H1 (cell line): ENCODE measurements around the gene ANO6. TPM values are rescaled to one million over a fixed set of nuclear protein-coding genes. Genes with fewer than 3 reads are reported as not detected.

Experiments used
- CTCF ChIA-PET: fragments of 300-600 bp; sonication (Branson Sonifier 250); formaldehyde crosslinking; loops from one replicate; lab custom pipeline; 2021; ENCODE audit not compliant: partially characterized antibody; lab: Charles Lee
- POLR2A ChIA-PET: fragments of 300-600 bp; sonication (Branson Sonifier 250); formaldehyde crosslinking; loops from one replicate; lab custom pipeline; 2021; ENCODE audit warnings: inconsistent platforms; ENCODE audit not compliant: partially characterized antibody; lab: Charles Lee
- DNase-seq, 2 experiments: peaks; one replicate each; pipeline versions ENCODE4 v3.0.0 to v3.0.0-alpha.2; 2010 to 2022; ENCODE audit warnings: low spot score in 2 of 2, low read depth in 1 of 2, mixed read lengths in 1 of 2
- FAIRE-seq: peaks from 2 replicates; lab custom pipeline; 2011; peaks lifted over from hg19 to GRCh38; lab: Jason Lieb, UNC
- H2AFZ ChIP-seq: 2 replicates; pipeline ENCODE4 v1.8.1; 2012; ENCODE audit warnings: low read length, inconsistent platforms
- H2AK5ac ChIP-seq: 2 replicates; pipeline ENCODE4 v1.6.1; 2013; ENCODE audit warnings: low read depth, low read length
- H2BK120ac ChIP-seq: replicated peaks from 2 replicates; pipeline ENCODE3; 2013; ENCODE audit warnings: low read depth, low read length, inconsistent platforms
- H2BK12ac ChIP-seq: 2 replicates; pipeline ENCODE4 v1.6.1; 2013; ENCODE audit warnings: low read depth, low read length
- H2BK15ac ChIP-seq: 2 replicates; pipeline ENCODE4 v1.6.1; 2013; ENCODE audit warnings: low read length
- H2BK20ac ChIP-seq: 2 replicates; pipeline ENCODE4 v1.6.1; 2013; ENCODE audit warnings: low read length
- H2BK5ac ChIP-seq: 2 replicates; pipeline ENCODE4 v1.6.1; 2013; ENCODE audit warnings: low read depth, low read length
- H3K14ac ChIP-seq: 2 replicates; pipeline ENCODE4 v1.6.1; 2013; ENCODE audit warnings: inconsistent platforms; ENCODE audit not compliant: insufficient read length
- H3K18ac ChIP-seq: 2 replicates; pipeline ENCODE4 v1.6.1; 2013; ENCODE audit warnings: low read length; ENCODE audit errors: extremely low read depth
- H3K23ac ChIP-seq: 2 replicates; pipeline ENCODE4 v1.6.1; 2013; ENCODE audit warnings: inconsistent platforms; ENCODE audit not compliant: insufficient read length
- H3K23me2 ChIP-seq: 2 replicates; pipeline ENCODE4 v1.6.1; 2013; ENCODE audit warnings: low read depth, low read length
- H3K27ac ChIP-seq: 2 replicates; pipeline ENCODE4 v1.6.1; 2011; ENCODE audit warnings: low read depth, low read length, inconsistent platforms
- H3K27me3 ChIP-seq, 4 experiments: replicated peaks in 1 of 4; 1 replicate in 1 of 4; 2 replicates in 3 of 4; pipeline versions ENCODE4 v1.6.1 to v1.8.1; 2011 to 2013; ENCODE audit warnings: low read length in 3 of 4, mild to moderate bottlenecking in 3 of 4, inconsistent platforms in 2 of 4, mixed read lengths in 2 of 4, moderate library complexity in 1 of 4; ENCODE audit not compliant: control insufficient read depth in 3 of 4, insufficient read depth in 3 of 4; ENCODE audit errors: extremely low read depth in 1 of 4
- H3K36me3 ChIP-seq, 4 experiments: 2 replicates each; pipeline versions ENCODE4 v1.6.1 to v1.8.1; 2011 to 2013; ENCODE audit warnings: mild to moderate bottlenecking in 4 of 4, low read length in 3 of 4, moderate library complexity in 2 of 4, control low read depth in 1 of 4, inconsistent platforms in 1 of 4; ENCODE audit not compliant: insufficient read depth in 4 of 4, control insufficient read depth in 2 of 4
- H3K4ac ChIP-seq: replicated peaks from 2 replicates; pipeline ENCODE3; 2013; ENCODE audit warnings: low read length, low read depth, mixed read lengths, inconsistent platforms; ENCODE audit not compliant: insufficient read length
- H3K4me1 ChIP-seq, 4 experiments: replicated peaks in 1 of 4; 1 replicate in 1 of 4; 2 replicates in 3 of 4; pipeline versions ENCODE4 v1.6.1 to v1.8.1; 2011 to 2013; ENCODE audit warnings: low read length in 3 of 4, inconsistent platforms in 2 of 4, mixed read lengths in 1 of 4; ENCODE audit not compliant: insufficient read depth in 4 of 4, control insufficient read depth in 3 of 4
- H3K4me2 ChIP-seq, 2 experiments: 2 replicates each; pipeline versions ENCODE4 v1.6.1 to v1.8.1; 2011 to 2013; ENCODE audit warnings: low read depth in 2 of 2, low read length in 2 of 2, control low read depth in 1 of 2, inconsistent platforms in 1 of 2, mild to moderate bottlenecking in 1 of 2; ENCODE audit not compliant: insufficient read depth in 1 of 2
- H3K4me3 ChIP-seq, 4 experiments: fragments of 200-600, 300-600 bp in 1 of 4; sonication (generic), shearing (Covaris generic), sonication (Bioruptor Twin) in 1 of 4; 2 replicates each; pipeline versions ENCODE4 v1.5.1 to v1.8.1; 2011 to 2016; ENCODE audit warnings: low read length in 4 of 4, low read depth in 3 of 4, control low read depth in 2 of 4, inconsistent platforms in 2 of 4, mild to moderate bottlenecking in 2 of 4, mixed read lengths in 1 of 4, moderate library complexity in 1 of 4; ENCODE audit not compliant: insufficient read depth in 2 of 4; ENCODE audit errors: extremely low read depth in 1 of 4
- H3K56ac ChIP-seq: replicated peaks from 2 replicates; pipeline ENCODE3; 2013; ENCODE audit warnings: low read depth, mild to moderate bottlenecking, mixed read lengths, low read length, inconsistent platforms; ENCODE audit not compliant: insufficient read length
- H3K79me1 ChIP-seq: 2 replicates; pipeline ENCODE4 v1.6.1; 2013; ENCODE audit warnings: low read depth, low read length, control low read depth
- H3K79me2 ChIP-seq, 2 experiments: 2 replicates each; pipeline versions ENCODE4 v1.6.1 to v1.8.1; 2012 to 2013; ENCODE audit warnings: low read length in 2 of 2, mild to moderate bottlenecking in 2 of 2, inconsistent platforms in 1 of 2; ENCODE audit not compliant: insufficient read depth in 2 of 2, control insufficient read depth in 1 of 2
- H3K9ac ChIP-seq, 4 experiments: replicated peaks in 1 of 4; 1 replicate in 1 of 4; 2 replicates in 3 of 4; pipeline versions ENCODE4 v1.6.1 to v1.8.1; 2011 to 2013; ENCODE audit warnings: low read depth in 3 of 4, low read length in 3 of 4, control low read depth in 2 of 4, mild to moderate bottlenecking in 2 of 4, moderate library complexity in 2 of 4, inconsistent platforms in 1 of 4; ENCODE audit errors: extremely low read depth in 1 of 4
- H3K9me3 ChIP-seq, 2 experiments: 2 replicates each; pipeline versions ENCODE4 v1.6.1 to v1.8.1; 2012 to 2013; ENCODE audit warnings: mild to moderate bottlenecking in 2 of 2, moderate library complexity in 2 of 2, control low read depth in 1 of 2, inconsistent platforms in 1 of 2, low read depth in 1 of 2, low read length in 1 of 2, mixed read lengths in 1 of 2; ENCODE audit not compliant: insufficient read depth in 2 of 2
- H4K20me1 ChIP-seq, 2 experiments: replicated peaks in 1 of 2; 2 replicates each; pipeline versions ENCODE3 to v1.8.1; 2011 to 2013; ENCODE audit warnings: inconsistent platforms in 2 of 2, low read length in 2 of 2, mild to moderate bottlenecking in 1 of 2; ENCODE audit not compliant: insufficient read depth in 2 of 2, control insufficient read depth in 1 of 2
- H4K5ac ChIP-seq: 2 replicates; pipeline ENCODE4 v1.6.1; 2013; ENCODE audit warnings: low read length, low read depth, mixed read lengths, inconsistent platforms; ENCODE audit not compliant: insufficient read length
- H4K8ac ChIP-seq: 2 replicates; pipeline ENCODE4 v1.8.0; 2013; ENCODE audit warnings: mild to moderate bottlenecking, moderate library complexity, low read length, inconsistent platforms; ENCODE audit not compliant: insufficient read depth; ENCODE audit errors: extremely low read depth
- H4K91ac ChIP-seq: replicated peaks from 2 replicates; pipeline ENCODE3; 2013; ENCODE audit warnings: low read length, mixed read lengths, inconsistent platforms; ENCODE audit not compliant: insufficient read length
- USF2 ChIP-seq: IDR thresholded peaks from 2 replicates; pipeline ENCODE4 v1.6.1; 2011; ENCODE audit warnings: low read length, improper control_type of control experiment
- WGBS, 2 experiments: shearing (Covaris generic) in 1 of 2; methylation state at CpG; one replicate each; pipeline versions ENCODE4 v1.1.6 to v1.1.7; 2013 to 2015; ENCODE audit warnings: low lambda C conversion rate in 2 of 2, mixed read lengths in 2 of 2, inconsistent platforms in 1 of 2, low coverage in 1 of 2, missing lambda C conversion rate in 1 of 2; ENCODE audit not compliant: insufficient replicate concordance in 2 of 2, insufficient coverage in 1 of 2, insufficient read length in 1 of 2; ENCODE audit errors: extremely low coverage in 1 of 2, missing lambda C conversion rate in 1 of 2; 5-methylcytosine and 5-hydroxymethylcytosine counted together
- polyA plus RNA-seq, 7 experiments: library from polyadenylated mRNA; depleted of rRNA in 3 of 7; stranded (reverse) in 5 of 7; unstranded in 2 of 7; fragments of >200 nt in 5 of 7; fragments of 200-250 nt in 2 of 7; gene quantifications; 1 replicate in 5 of 7; 2 replicates in 1 of 7; 4 replicates in 1 of 7; pipeline versions ENCODE4 v1.2.1 to v1.2.3, GENCODE V29; 2011 to 2013; ENCODE audit warnings: missing spikeins in 2 of 7, mixed read lengths in 2 of 7
- total RNA-seq: library from RNA; stranded (reverse); fragmentation: NEBNext Ultra II Directional; extraction: Animal tissue kit (Norgen Biotek cat#: 25700); gene quantifications from 2 replicates; pipeline ENCODE4 v1.2.1, GENCODE V29; 2021

The ANO6 gene
- total and polyA plus RNA-seq, 2 of the 8 experiments (the other 6 are each of a cell fraction or from before 2014, with no cell fraction given): 15.1 to 39.7 TPM

GRCh38 chr12:45254254-45254653 lies 38.4 kb downstream of the ANO6 start:
- no peak overlapping the region for H2BK15ac ChIP-seq
- no peak overlapping the region for H2BK5ac ChIP-seq
- 100% methylated on average over 1 of the region's 1 CpG; no CpG with 5 or more reads in 1 of the 2 experiments for WGBS, 2 experiments
- H2AK5ac ChIP-seq: no peak overlapping the region; the same call in 1 of the 2 replicates
- no peak overlapping the region for H3K14ac ChIP-seq
- H4K91ac ChIP-seq: no peak overlapping the region
- no peak overlapping the region for H3K4me2 ChIP-seq
- peaks cover 0 to 2% of the 10 kb centered on the region in 2 experiments for H4K20me1 ChIP-seq
- POLR2A ChIA-PET: no interaction called here
- H2BK12ac ChIP-seq: no peak overlapping the region
- no peak overlapping the region for H3K56ac ChIP-seq
- no peaks in the 10 kb centered on the region for H3K27me3 ChIP-seq
- peaks cover 3 to 9% (median 4%) of the 10 kb centered on the region in 4 experiments; a peak in 5 of 7 replicates for H3K4me1 ChIP-seq
- no peak overlapping the region for H4K8ac ChIP-seq
- FAIRE-seq (no peak), DNase-seq (no peak)
- H3K79me1 ChIP-seq: peaks cover 4% of the 10 kb centered on the region; the same call in 1 of the 2 replicates
- H3K9ac ChIP-seq: no peak overlapping the region
- peaks cover 0 to 23% of the 10 kb centered on the region in 2 experiments; a peak in 3 of 4 replicates for H3K79me2 ChIP-seq
- no peak overlapping the region for H3K4me3 ChIP-seq
- H3K27ac ChIP-seq: no peak overlapping the region
- H3K4ac ChIP-seq: no peak overlapping the region
- H3K23me2 ChIP-seq: no peaks in the 10 kb centered on the region
- no peaks in the 10 kb centered on the region for H3K36me3 ChIP-seq
- H2AFZ ChIP-seq: no peak overlapping the region
- CTCF ChIA-PET: interaction anchor here (0.7 to 0.8 kb wide), 2 partner anchors 49 to 71 kb away, joined by 3 read pairs; no protein-coding TSS in a partner anchor
- H4K5ac ChIP-seq: no peak overlapping the region
- H3K9me3 ChIP-seq: no peaks in the 10 kb centered on the region
- H2BK20ac ChIP-seq: no peak overlapping the region
- H3K23ac ChIP-seq: no peak overlapping the region
- no peak overlapping the region for H3K18ac ChIP-seq
- no peak overlapping the region for H2BK120ac ChIP-seq
- TF ChIP-seq USF2: no peak
